ENCODE results near the gene APOF.

The APOF gene

DNA sequence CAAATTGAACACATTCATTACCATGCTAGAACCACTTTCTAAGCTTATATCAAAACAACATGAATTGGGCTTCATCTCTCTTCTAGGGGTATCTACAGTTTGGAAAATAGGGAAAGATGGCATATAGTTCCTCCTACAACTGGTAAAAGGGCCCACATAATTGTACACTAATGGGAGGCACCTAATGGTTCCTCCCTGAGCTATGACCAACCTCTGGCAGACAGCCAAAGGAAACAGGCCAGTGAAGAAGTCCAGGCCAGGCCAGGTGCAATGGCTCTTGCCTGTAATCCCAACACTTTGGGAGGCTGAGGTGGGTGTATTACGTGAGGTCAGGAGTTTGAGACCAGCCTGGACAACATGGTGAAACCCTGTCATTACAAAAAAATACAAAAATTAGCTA lies 23.2 kb upstream of the APOF start:
- H3K9me3 Mint-ChIP-seq, result no peaks in the 10 kb centered on the region
- H3K4me3 Mint-ChIP-seq, result no peak overlapping the region
- H3K27me3 Mint-ChIP-seq, result peaks cover 3% of the 10 kb centered on the region
- no peak overlapping the region for H3K27ac Mint-ChIP-seq
- intact Hi-C loops (cut with micrococcal nuclease), result no loop called here
- H3K4me1 Mint-ChIP-seq (ENCODE audit: low read depth), result no peaks in the 10 kb centered on the region
- no peaks in the 10 kb centered on the region for H3K36me3 Mint-ChIP-seq (ENCODE audit: low read depth)

GRCh38 chr12:56382611-56383010 lies 20.0 kb upstream of the APOF start:
- no peak overlapping the region for H3K27ac Mint-ChIP-seq
- H3K4me3 Mint-ChIP-seq, result no peak overlapping the region
- peaks cover 3% of the 10 kb centered on the region for H3K4me1 Mint-ChIP-seq (ENCODE audit: low read depth)
- no peaks in the 10 kb centered on the region for H3K9me3 Mint-ChIP-seq
- H3K36me3 Mint-ChIP-seq (ENCODE audit: low read depth), result no peaks in the 10 kb centered on the region
- intact Hi-C loops (cut with micrococcal nuclease), result no loop called here
- H3K27me3 Mint-ChIP-seq, result peaks cover 3% of the 10 kb centered on the region

DNA sequence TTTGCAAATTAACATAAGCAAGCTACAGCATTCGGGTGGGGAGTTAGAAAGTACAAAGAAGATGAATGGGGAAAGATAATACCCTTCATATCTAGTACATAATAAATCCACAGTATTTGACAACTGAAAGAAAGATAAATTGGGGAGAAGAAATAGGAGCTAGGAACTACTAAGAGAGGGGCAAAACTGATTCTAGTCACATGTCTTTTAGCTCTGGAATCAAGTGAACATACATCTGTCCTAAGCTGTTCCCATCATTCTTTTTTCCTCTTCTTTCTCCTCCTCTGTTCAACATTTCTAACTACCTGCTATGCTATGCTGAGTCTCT lies 15.3 kb upstream of the APOF start:
- H3K36me3 Mint-ChIP-seq (ENCODE audit: low read depth), result peaks cover 6% of the 10 kb centered on the region
- peaks cover 8% of the 10 kb centered on the region for H3K9me3 Mint-ChIP-seq
- intact Hi-C loops (cut with micrococcal nuclease), result no loop called here
- peak overlapping the region; percentile 74 for H3K27ac Mint-ChIP-seq
- H3K27me3 Mint-ChIP-seq, result no peaks in the 10 kb centered on the region
- no peak overlapping the region for H3K4me3 Mint-ChIP-seq
- H3K4me1 Mint-ChIP-seq (ENCODE audit: low read depth), result peaks cover 33% of the 10 kb centered on the region

DNA sequence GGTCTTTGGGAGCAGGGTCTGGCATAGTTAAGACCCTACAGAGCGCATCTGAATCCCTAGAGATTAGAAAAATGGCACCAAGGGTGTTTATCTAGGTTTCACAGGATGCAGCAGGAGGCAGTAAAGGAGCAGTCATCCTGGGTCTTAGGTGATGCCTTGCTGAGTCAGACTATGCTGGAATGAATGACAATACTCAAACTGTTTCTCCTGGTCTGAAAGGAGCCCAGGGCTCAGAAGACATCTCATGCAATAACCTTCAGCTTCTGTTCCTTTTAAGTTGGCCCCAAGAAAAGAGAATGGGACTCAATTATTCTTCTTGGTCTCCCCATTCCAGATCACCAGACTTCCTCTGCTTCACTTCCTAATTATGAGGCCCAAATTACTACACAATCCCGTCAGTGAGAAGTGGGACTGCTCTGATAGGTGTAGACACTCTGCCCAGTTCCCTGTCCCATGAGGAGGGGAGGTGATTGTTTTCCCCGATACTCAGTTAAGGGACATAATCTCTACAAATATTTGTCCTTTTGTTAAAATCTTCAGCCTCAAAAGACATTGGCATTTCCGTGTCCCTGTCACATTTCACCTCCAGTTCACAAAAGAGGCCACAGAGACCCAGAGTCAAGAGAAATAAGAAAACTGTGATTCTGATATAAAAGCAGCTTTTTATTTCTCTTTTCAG lies 14.8 kb upstream of the APOF start:
- Mint-ChIP-seq H3K36me3 (ENCODE audit: low read depth) (peaks cover 6% of the 10 kb centered on the region), H3K4me1 (ENCODE audit: low read depth) (peaks cover 33% of the 10 kb centered on the region), H3K27me3 (no peaks in the 10 kb centered on the region), H3K27ac (peak overlapping the region; percentile 74), H3K9me3 (peaks cover 10% of the 10 kb centered on the region), H3K4me3 (no peak overlapping the region)
- intact Hi-C loops (cut with micrococcal nuclease), result no loop called here

- Mint-ChIP-seq H3K9me3 (peaks cover 10% of the 10 kb centered on the region), H3K4me1 (ENCODE audit: low read depth) (peaks cover 33% of the 10 kb centered on the region), H3K4me3 (no peak overlapping the region), H3K27ac (peak overlapping the region; percentile 74), H3K27me3 (no peaks in the 10 kb centered on the region), H3K36me3 (ENCODE audit: low read depth) (peaks cover 6% of the 10 kb centered on the region)
- intact Hi-C loops (cut with micrococcal nuclease), result no loop called here
Observed at GRCh38 chr12:56375598-56376434, 13.2 kb upstream of the APOF start.

DNA sequence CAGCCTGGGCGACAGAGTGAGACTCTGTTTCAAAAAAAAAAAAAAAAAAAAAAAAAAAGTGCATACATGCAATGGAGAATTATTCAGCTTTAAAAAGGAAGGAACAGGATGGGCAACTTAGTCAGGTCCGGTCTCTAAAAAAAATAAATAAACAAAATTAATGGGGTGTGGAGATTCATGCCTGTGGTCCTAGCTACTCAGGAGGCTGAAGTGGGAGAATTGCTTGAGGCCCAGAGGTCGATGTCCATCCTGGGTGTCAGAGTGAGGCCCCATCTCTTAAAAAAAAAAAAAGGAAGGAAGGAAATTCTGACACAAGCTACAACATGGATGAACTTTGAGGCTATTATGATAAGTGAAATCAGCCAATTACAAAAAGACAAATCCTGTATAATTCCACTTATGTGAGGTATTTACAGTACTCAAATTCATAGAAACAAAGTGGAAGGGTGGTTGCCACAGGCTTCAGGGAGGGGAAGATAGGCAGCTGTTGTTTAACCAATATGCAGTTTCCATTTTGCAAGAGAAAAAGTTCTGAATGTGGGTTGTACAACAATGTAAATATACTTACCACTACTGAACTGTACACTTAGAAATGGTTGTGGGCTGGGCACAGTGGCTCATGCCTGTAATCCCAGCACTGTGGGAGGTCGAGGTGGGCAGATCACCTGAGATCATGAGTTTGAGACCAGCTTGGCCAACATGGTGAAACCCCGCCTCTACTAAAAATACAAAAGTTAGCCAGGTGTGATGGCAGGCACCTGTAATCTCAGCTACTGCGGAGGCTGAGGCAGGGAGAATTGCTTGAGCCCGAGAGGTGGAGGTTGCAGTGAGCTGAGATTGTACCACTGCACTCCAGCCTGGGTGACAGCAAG lies 12.3 kb upstream of the APOF start:
- Mint-ChIP-seq H3K36me3 (ENCODE audit: low read depth) (peaks cover 6% of the 10 kb centered on the region), H3K27me3 (no peaks in the 10 kb centered on the region), H3K4me3 (no peak overlapping the region), H3K27ac (peak overlapping the region; percentile 74), H3K4me1 (ENCODE audit: low read depth) (peaks cover 33% of the 10 kb centered on the region), H3K9me3 (peaks cover 10% of the 10 kb centered on the region)
- intact Hi-C loops (cut with micrococcal nuclease), result no loop called here

GRCh38 chr12:56373515-56373914 lies 10.9 kb upstream of the APOF start:
- intact Hi-C loops (cut with micrococcal nuclease), result no loop called here
- Mint-ChIP-seq H3K27ac (no peak overlapping the region), H3K27me3 (no peaks in the 10 kb centered on the region), H3K36me3 (ENCODE audit: low read depth) (peaks cover 6% of the 10 kb centered on the region), H3K9me3 (peaks cover 10% of the 10 kb centered on the region), H3K4me3 (no peak overlapping the region), H3K4me1 (ENCODE audit: low read depth) (peaks cover 33% of the 10 kb centered on the region)

DNA sequence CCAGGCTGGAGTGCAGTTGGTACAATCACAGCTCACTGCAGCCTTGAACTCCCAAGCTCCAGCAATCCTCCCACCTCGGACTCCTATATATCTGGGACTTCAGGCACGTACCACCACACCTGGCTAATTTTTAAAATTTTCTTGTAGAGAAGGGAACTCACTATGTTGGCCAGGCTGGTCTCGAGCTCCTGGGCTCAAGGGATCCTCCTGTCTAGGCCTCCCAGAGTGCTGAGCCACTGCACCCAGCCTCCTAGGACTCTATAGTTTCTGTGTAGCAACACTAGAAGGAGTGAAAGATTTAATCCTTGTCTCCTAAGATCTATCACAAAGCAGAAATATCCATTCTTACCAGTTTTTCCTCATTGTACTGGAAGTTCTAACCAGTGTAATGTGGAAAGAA lies 4.3 kb upstream of the APOF start:
- H3K4me3 Mint-ChIP-seq, result no peak overlapping the region
- H3K27ac Mint-ChIP-seq, result no peak overlapping the region

GRCh38 chr12:56361487-56362129 lies 1.0 kb downstream of the APOF start:
- intact Hi-C loops (cut with micrococcal nuclease), result loop anchor here (5.0 kb wide), 1 partner anchor 86 kb away; the partner anchor contains the start of gene TIMELESS
- Mint-ChIP-seq H3K9me3 (no peaks in the 10 kb centered on the region), H3K4me3 (no peak overlapping the region), H3K36me3 (ENCODE audit: low read depth) (peaks cover 17% of the 10 kb centered on the region), H3K27me3 (no peaks in the 10 kb centered on the region), H3K4me1 (ENCODE audit: low read depth) (peaks cover 10% of the 10 kb centered on the region), H3K27ac (peak overlapping the region; percentile 91)

More for the DNA sequence above, 4.3 kb upstream of the APOF start:
- no peaks in the 10 kb centered on the region for H3K27me3 Mint-ChIP-seq
- no peaks in the 10 kb centered on the region for H3K36me3 Mint-ChIP-seq (ENCODE audit: low read depth)
- no peaks in the 10 kb centered on the region for H3K9me3 Mint-ChIP-seq
- H3K4me1 Mint-ChIP-seq (ENCODE audit: low read depth), result no peaks in the 10 kb centered on the region
- intact Hi-C loops (cut with micrococcal nuclease), result no loop called here

DNA sequence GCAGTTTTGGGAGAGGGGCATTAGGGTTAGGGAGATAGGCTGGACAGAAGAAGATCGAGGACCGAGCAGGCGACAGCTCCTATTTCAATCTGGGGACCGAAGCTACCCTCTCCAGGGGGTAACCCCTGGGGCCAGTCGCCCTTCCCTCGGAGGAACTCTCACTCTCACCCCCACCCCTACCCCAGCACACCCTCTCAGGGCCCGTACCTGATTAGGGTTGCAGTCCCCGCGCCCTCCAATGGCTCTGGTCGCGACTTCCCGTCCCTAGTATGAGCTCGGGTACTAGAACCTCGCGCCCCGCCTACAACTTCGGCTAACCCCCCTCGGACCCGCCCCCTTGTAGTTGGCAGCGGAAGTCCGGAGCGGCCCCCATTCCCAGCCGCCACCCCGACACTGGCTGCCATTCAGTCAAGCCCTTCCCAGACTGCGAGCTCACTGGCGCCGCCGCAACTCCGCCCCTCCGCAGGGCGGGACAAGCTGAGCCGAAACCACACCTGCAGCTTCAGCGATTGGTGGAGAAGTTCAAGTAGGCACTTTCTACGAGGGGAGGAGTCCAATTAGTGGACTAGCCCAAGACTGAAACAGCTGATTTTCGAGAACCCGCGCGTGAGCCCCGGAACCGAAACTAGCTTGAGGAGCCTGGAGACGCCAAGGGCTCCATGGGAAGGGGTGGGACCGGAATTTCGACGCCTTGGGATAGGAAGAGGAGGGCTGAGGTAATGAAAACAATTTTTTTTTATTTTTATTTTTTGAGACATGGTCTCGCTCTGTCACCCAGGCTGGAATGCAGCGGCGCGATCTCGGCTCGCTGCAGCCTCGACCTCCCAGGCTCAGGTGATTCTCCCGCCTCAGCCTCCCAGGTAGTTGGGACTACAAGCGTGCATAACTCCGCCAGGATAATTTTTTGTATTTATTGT lies 2.5 kb downstream of the APOF start, which contains the start of gene STAT2:
Gene STAT2 (minus strand): TSS at position 257 of the 917 bp plus-strand sequence. CDS start 3,536 bp downstream, outside the sequence.
- no peaks in the 10 kb centered on the region for H3K9me3 Mint-ChIP-seq
- no peaks in the 10 kb centered on the region for H3K27me3 Mint-ChIP-seq
- peak within 1 kb of the TSS; percentile 91 for H3K27ac Mint-ChIP-seq
- H3K4me3 Mint-ChIP-seq, result peak within 1 kb of the TSS; percentile 86
- H3K4me1 Mint-ChIP-seq (ENCODE audit: low read depth), result peaks cover 15% of the 10 kb centered on the region
- H3K36me3 Mint-ChIP-seq (ENCODE audit: low read depth), result peaks cover 32% of the 10 kb centered on the region
- intact Hi-C loops (cut with micrococcal nuclease), result loop anchor here (1.0 to 5.0 kb wide), 3 partner anchors 44 to 108 kb away; partner anchors contain the start of genes SPRYD4 and TIMELESS

GRCh38 chr12:56358836-56359532 lies 3.7 kb downstream of the APOF start:
- Mint-ChIP-seq H3K36me3 (ENCODE audit: low read depth) (peaks cover 43% of the 10 kb centered on the region), H3K9me3 (no peaks in the 10 kb centered on the region), H3K27ac (peak overlapping the region; percentile 91), H3K27me3 (no peaks in the 10 kb centered on the region), H3K4me1 (ENCODE audit: low read depth) (peaks cover 15% of the 10 kb centered on the region), H3K4me3 (peak overlapping the region; percentile 86)
- intact Hi-C loops (cut with micrococcal nuclease), result no loop called here

DNA sequence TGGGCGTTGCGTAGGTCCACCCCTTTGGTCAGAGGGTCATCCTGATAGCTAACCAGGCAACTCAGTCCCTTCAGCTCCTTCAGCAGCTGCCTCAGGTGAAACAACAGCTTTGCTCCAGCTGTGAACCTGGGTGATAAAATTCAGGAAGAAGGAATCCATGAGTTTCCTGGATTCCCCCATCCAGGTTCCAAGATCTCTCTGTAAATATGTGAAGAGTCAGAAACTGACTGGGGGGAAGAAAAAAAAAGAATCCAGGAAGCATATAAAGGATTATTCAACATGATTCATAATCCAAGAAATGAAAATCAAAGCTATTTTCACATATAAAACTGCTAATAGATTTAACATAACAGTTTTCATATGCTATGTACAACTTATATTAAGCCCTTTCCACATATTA lies 11.3 kb downstream of the APOF start:
- H3K27me3 Mint-ChIP-seq, result no peaks in the 10 kb centered on the region
- intact Hi-C loops (cut with micrococcal nuclease), result no loop called here
- peaks cover 97% of the 10 kb centered on the region for H3K36me3 Mint-ChIP-seq (ENCODE audit: low read depth)
- peaks cover 5% of the 10 kb centered on the region for H3K4me1 Mint-ChIP-seq (ENCODE audit: low read depth)
- H3K4me3 Mint-ChIP-seq, result no peak overlapping the region
- H3K9me3 Mint-ChIP-seq, result no peaks in the 10 kb centered on the region
- no peak overlapping the region for H3K27ac Mint-ChIP-seq
